A673 (cell line): ENCODE measurements around the gene SRM. TPM values are rescaled to one million over a fixed set of nuclear protein-coding genes. Genes with fewer than 3 reads are reported as not detected.
"Not testable (repeated sequence)": the region's sequence is repeated elsewhere in the genome, so short reads cannot be mapped to it uniquely, and the experiment has no call there.

Experiments
- BruUV-seq: library from RNA; stranded (reverse); fragments of 400-500 nt; replicated peaks from 2 replicates; lab custom pipeline; 2021; lab: Mats Ljungman, UMichigan
- CTCF ChIA-PET: fragments of 300-600 bp; sonication (Branson Sonifier 250); formaldehyde crosslinking; loops from one replicate; lab custom pipeline; 2022; ENCODE audit warnings: antibody characterized with exemption; lab: Charles Lee
- POLR2A ChIA-PET: fragments of 300-600 bp; sonication (Branson Sonifier 250); formaldehyde crosslinking; loops from one replicate; lab custom pipeline; 2022; ENCODE audit warnings: antibody characterized with exemption; ENCODE audit not compliant: low non-redundant PET; lab: Charles Lee
- DNase-seq: peaks from one replicate; pipeline ENCODE4 v3.0.0-alpha.2; 2015; ENCODE audit warnings: low spot score
- H3K27ac ChIP-seq: fragments of 200-600 bp; sonication (generic); 2 replicates; pipeline ENCODE4 v1.5.1; 2016; ENCODE audit warnings: mixed run types, low read depth, mild to moderate bottlenecking, mixed read lengths, antibody characterized with exemption, low read length; ENCODE audit not compliant: poor library complexity, severe bottlenecking
- H3K27me3 ChIP-seq: fragments of 200-600 bp; sonication (generic); replicated peaks from 2 replicates; pipeline ENCODE4 v1.6.1; 2017; ENCODE audit warnings: mixed run types, low read depth, mild to moderate bottlenecking, mixed read lengths, antibody characterized with exemption, low read length; ENCODE audit not compliant: insufficient read depth, poor library complexity
- H3K36me3 ChIP-seq: fragments of 200-600 bp; sonication (generic); 2 replicates; pipeline ENCODE4 v1.6.1; 2016; ENCODE audit warnings: mixed run types, mild to moderate bottlenecking, mixed read lengths, antibody characterized with exemption, low read length; ENCODE audit not compliant: insufficient read depth, poor library complexity, severe bottlenecking
- H3K4me1 ChIP-seq: fragments of 200-600 bp; sonication (generic); 2 replicates; pipeline ENCODE4 v1.6.1; 2017; ENCODE audit warnings: mixed run types, mild to moderate bottlenecking, mixed read lengths, antibody characterized with exemption, low read length; ENCODE audit not compliant: insufficient read depth, poor library complexity, severe bottlenecking
- H3K4me3 ChIP-seq: fragments of 200-600 bp; sonication (generic); 2 replicates; pipeline ENCODE4 v1.5.1; 2016; ENCODE audit warnings: low read depth, mixed run types, mild to moderate bottlenecking, mixed read lengths, low read length; ENCODE audit not compliant: poor library complexity, severe bottlenecking
- H3K9me3 ChIP-seq: fragments of 200-600 bp; sonication (generic); 2 replicates; pipeline ENCODE4 v1.6.1; 2016; ENCODE audit warnings: mixed run types, low read depth, mild to moderate bottlenecking, mixed read lengths, antibody characterized with exemption, low read length; ENCODE audit not compliant: poor library complexity, severe bottlenecking
- EZH2 ChIP-seq: fragments of 200-600 bp; sonication (generic); IDR thresholded peaks from 2 replicates; pipeline ENCODE4 v1.6.1; 2017; ENCODE audit warnings: borderline replicate concordance, low read depth, mild to moderate bottlenecking, mixed read lengths, antibody characterized with exemption, low read length; ENCODE audit not compliant: poor library complexity, severe bottlenecking
- intact Hi-C: fragments of 100-400 bp; cut with micrococcal nuclease; formaldehyde crosslinking; loops from one replicate; pipeline ENCODE4 v1.10.0; 2022; ENCODE audit not compliant: unreplicated experiment
- total RNA-seq: library from RNA; stranded (reverse); gene quantifications from 2 replicates; pipeline ENCODE4 v1.2.3, GENCODE V29; 2021
- TF ChIP-seq, protein P1 (sequence below): fragments of 300-800, 200-600 bp; sonication (generic); conservative IDR thresholded peaks from 2 replicates; pipeline ENCODE4 v1.5.1; 2017; ENCODE audit warnings: low read depth, mild to moderate bottlenecking, antibody characterized with exemption, low read length, moderate library complexity, mixed read lengths

The SRM gene
- total RNA-seq, 1 experiment from 2014 or later, result 206 TPM

DNA sequence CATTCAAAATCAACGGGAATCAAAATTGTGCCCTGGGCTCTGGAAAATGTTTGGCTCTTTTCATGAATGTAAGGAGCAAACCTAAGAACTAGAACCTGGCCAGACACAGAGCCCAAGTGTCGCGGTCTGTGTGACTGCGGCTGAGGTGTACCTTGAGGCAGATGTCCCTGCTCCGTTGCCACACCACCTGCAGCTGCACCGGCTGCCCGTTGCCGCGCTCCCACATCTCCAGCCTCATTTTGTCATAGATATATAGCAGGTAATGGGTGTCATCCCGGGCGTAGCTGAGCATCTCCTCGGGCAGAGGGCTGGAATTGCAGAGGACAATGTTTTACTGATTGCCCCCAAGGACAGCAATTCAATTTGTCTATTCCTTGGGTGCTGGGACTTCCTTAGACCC, 21.1 kb upstream of the SRM start:
- intact Hi-C loops, result no loop called here
- CTCF ChIA-PET, result interaction anchor here (0.7 kb wide), 1 partner anchor 399 kb away, joined by 6 read pairs; no protein-coding TSS in a partner anchor
- no peak for DNase-seq

DNA sequence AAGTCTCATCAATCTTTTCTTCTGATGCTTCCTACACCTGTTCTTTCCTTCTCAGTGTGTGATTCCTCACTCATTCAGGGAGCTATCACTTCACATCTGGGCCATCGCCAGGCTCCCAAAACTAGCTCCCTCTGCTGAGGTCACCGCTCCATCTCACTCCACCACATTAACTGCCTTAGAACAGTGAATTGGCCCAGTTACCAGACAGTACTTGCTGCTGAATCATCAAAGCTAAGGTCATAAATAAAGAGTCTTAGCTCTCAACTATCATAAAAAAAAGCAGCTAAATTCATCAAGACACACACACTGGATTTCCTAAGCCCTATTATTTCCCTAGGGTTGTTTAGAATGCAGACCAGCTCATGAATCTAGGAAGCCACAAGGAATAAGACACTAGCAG, 18.8 kb upstream of the SRM start:
- H3K27me3 ChIP-seq, result no peaks in the 10 kb centered on the region
- intact Hi-C loops, result no loop called here
- no peaks in the 10 kb centered on the region for H3K9me3 ChIP-seq
- ChIA-PET CTCF (no interaction called here), POLR2A (no interaction called here)
- TF ChIP-seq, protein P1, sequence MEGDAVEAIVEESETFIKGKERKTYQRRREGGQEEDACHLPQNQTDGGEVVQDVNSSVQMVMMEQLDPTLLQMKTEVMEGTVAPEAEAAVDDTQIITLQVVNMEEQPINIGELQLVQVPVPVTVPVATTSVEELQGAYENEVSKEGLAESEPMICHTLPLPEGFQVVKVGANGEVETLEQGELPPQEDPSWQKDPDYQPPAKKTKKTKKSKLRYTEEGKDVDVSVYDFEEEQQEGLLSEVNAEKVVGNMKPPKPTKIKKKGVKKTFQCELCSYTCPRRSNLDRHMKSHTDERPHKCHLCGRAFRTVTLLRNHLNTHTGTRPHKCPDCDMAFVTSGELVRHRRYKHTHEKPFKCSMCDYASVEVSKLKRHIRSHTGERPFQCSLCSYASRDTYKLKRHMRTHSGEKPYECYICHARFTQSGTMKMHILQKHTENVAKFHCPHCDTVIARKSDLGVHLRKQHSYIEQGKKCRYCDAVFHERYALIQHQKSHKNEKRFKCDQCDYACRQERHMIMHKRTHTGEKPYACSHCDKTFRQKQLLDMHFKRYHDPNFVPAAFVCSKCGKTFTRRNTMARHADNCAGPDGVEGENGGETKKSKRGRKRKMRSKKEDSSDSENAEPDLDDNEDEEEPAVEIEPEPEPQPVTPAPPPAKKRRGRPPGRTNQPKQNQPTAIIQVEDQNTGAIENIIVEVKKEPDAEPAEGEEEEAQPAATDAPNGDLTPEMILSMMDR, result no peak
- no peak for TF ChIP-seq EZH2
- no peaks in the 10 kb centered on the region for H3K4me1 ChIP-seq
- no TSS peak for BruUV-seq
- H3K36me3 ChIP-seq, result peaks cover 80% of the 10 kb centered on the region
- no peak overlapping the region for H3K27ac ChIP-seq
- H3K4me3 ChIP-seq, result no peak overlapping the region
- DNase-seq, result no peak

More for the DNA sequence above, 21.1 kb upstream of the SRM start:
- H3K36me3 ChIP-seq, result peaks cover 58% of the 10 kb centered on the region
- BruUV-seq, result no TSS peak
- POLR2A ChIA-PET, result no interaction called here
- TF ChIP-seq, protein P1, result no peak
- no peak for TF ChIP-seq EZH2
- no peaks in the 10 kb centered on the region for H3K9me3 ChIP-seq
- H3K27ac ChIP-seq, result no peak overlapping the region
- H3K4me1 ChIP-seq, result no peaks in the 10 kb centered on the region
- no peak overlapping the region for H3K4me3 ChIP-seq
- no peaks in the 10 kb centered on the region for H3K27me3 ChIP-seq

DNA sequence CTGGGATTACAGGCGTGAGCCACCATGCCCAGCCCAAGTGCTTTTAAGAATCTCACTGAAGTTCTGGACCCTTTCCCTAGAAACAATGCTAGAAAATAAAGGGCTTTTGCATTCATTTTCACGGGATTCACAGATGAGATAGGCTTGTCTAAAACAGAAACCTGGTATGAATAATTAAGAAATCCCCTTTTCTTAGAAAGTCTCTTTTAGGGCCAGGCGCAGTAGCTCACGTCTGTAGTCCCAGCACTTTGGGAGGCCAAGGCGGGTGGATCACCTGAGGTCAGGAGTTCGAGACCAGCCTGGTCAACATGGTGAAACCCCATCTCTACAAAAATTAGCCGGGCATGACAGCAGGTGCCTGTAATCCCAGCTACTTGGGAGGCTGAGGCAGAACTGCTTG, 13.6 kb upstream of the SRM start:
- H3K27ac ChIP-seq, H3K27me3 ChIP-seq, CTCF ChIA-PET, H3K9me3 ChIP-seq, POLR2A ChIA-PET, H3K4me1 ChIP-seq, BruUV-seq, DNase-seq, H3K4me3 ChIP-seq, intact Hi-C loops: not testable (repeated sequence)
- peaks cover 83% of the 10 kb centered on the region for H3K36me3 ChIP-seq
